ENCODE results near the gene PLEKHO2. TPM values are rescaled to one million over a fixed set of nuclear protein-coding genes. Genes with fewer than 3 reads are reported as not detected.

The PLEKHO2 gene
- total RNA-seq, 1 donor from 2014 or later: 4.3 TPM

DNA sequence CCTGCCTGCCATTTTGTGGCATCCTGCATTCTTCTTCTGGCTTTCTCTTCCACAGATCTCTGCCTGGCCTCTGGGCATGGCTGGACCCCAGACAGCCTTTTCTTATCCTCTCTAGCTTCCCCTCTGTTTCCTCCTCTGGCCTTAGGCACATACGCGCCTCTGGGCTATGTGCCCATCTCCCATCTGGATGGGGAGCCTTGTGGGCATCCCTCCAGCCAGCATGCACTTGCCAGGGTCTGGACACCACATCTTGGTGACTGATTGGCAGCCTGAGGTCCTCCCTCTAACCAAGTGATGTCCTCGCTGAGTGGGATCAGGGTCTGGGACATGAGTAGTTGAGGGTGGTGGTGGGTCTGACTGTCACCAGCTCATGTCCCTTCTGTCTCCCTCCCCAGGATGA lies 12.8 kb downstream of the PLEKHO2 start:
- DNase-seq (ENCODE audit: low spot score): no peak
- no peak for ATAC-seq

DNA sequence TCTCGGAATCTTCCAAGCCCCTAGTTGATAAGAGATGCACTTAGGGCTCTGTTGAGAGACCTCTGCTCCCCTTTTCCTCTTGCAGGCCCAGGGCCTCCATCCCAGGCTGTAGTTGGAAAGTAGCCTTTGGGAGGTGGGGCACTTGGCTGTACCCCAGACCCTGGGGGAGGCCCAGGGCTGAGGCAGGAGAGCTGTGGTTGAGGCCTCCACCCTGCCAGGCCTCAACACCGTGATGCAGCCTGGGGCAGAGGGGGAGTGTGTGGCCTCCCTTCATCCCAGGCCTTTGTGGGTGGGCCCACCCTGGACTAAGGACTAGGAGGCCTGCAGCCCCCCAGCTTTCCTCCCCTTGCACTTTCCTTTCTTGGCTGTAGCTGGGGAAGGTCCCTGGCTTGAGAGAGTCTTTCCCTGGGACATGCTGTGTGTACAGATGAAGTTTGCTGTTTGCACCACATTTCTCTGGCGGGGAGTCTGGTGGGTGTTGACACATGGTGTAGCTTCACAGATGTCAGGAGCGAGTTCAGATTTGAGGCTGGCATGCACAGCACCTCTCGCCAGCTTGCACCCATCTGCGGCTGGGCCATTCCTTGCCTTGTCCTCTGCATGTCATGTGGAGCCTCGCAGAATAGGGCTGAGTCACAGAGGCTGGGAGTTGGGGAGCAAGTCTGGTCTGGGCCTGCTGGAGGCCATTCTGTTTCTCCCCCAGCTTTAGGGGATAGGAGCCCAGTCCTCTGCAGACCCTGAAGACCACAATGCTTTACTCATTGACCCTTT lies 13.7 kb downstream of the PLEKHO2 start:
- DNase-seq (ENCODE audit: low spot score): no peak
- ATAC-seq: no peak

- DNase-seq (ENCODE audit: low spot score) (no peak), ATAC-seq (peak; percentile 37)
These were observed 14.9 kb downstream of the PLEKHO2 start for GRCh38 chr15:64856429-64857145.

- DNase-seq (ENCODE audit: low spot score) (no peak), ATAC-seq (no peak)
These were observed 15.7 kb downstream of the PLEKHO2 start for GRCh38 chr15:64857421-64857820.

- DNase-seq (ENCODE audit: low spot score) (no peak), ATAC-seq (no peak)
These were observed 16.4 kb downstream of the PLEKHO2 start for GRCh38 chr15:64858021-64858575.

GRCh38 chr15:64859226-64859625 lies 17.5 kb downstream of the PLEKHO2 start:
- ATAC-seq: no peak
- DNase-seq (ENCODE audit: low spot score): no peak

GRCh38 chr15:64861331-64861730 lies 19.6 kb downstream of the PLEKHO2 start:
- ATAC-seq (no peak), DNase-seq (ENCODE audit: low spot score) (no peak)

GRCh38 chr15:64861960-64862359 lies 20.2 kb downstream of the PLEKHO2 start:
- ATAC-seq (no peak), DNase-seq (ENCODE audit: low spot score) (no peak)

- no peak for ATAC-seq
- DNase-seq (ENCODE audit: low spot score): no peak
These were observed 20.7 kb downstream of the PLEKHO2 start for GRCh38 chr15:64862408-64862807.

DNA sequence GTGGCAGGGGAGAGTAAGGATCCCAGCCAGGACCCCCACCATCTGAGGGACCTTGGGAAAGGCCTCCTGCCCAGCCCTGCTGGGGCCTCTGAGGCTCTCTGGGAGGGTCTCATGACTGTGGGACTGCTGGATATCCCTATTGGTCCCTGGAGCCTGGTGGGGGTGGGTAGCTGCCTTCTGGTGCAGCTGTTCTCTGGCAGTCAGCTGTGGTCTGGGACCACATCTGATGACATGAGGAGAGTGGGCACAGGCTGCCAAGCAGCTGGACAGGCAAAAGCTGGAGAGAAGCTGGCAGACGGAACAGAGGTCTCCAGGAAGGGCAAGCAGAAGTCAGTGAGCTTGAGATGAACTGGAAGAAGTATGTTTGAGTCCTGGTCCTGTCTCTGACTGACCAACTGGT lies 22.4 kb downstream of the PLEKHO2 start:
- ATAC-seq: no peak
- DNase-seq (ENCODE audit: low spot score): no peak

GRCh38 chr15:64865126-64865997 lies 23.6 kb downstream of the PLEKHO2 start:
- DNase-seq (ENCODE audit: low spot score): no peak

GRCh38 chr15:64865998-64866520 lies 24.3 kb downstream of the PLEKHO2 start:
- peak; percentile 71 for DNase-seq (ENCODE audit: low spot score)
- ATAC-seq: peak; percentile 94

More at GRCh38 chr15:64865126-64865997, 23.6 kb downstream of the PLEKHO2 start:
- no peak for ATAC-seq

DNA sequence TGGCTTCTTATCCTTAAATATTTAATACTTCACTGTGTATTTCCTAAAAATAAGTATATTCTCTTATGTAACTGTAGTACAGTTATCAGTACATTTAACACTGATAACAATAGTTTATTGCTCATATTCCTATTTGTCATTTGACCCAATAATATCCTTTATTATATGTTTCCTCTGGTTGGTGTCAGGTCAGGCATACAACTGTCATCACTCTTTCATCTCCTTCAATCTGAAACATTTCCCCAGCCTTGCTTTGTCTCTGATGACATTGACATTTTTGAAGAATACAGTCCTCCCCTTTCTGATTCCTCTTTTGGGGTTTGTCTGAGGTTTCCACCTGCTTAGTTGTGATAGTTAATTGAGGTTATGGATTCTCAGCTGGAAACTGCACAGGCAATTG lies 27.8 kb downstream of the PLEKHO2 start:
- no peak for DNase-seq (ENCODE audit: low spot score)
- ATAC-seq: no peak

- DNase-seq (ENCODE audit: low spot score) (no peak), ATAC-seq (no peak)
These were observed 28.6 kb downstream of the PLEKHO2 start for GRCh38 chr15:64870353-64870752.

- DNase-seq (ENCODE audit: low spot score): no peak
- ATAC-seq: no peak
These were observed 34.0 kb downstream of the PLEKHO2 start for GRCh38 chr15:64875641-64876223.

DNA sequence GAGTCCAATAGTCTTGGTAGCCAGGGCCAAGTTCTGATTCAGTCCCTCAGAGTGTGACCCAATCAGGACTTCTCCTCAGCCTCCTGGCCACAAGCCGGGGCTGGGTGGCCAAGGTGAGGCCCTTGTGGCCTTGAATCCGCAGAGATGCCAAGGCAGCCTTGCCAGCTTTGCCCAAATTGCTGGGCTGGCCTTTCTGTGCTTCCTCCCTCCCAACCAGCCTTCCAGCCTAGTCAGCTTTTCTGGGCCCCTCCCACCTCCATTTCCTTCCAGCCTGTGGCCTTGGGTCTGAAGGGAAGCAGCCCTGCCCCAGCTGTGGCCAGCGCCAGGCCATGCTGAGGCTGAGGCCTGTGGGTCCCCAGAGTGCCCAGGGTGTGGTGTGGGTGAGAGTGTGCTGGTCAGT lies 35.7 kb downstream of the PLEKHO2 start:
- ATAC-seq (peak; percentile 72), DNase-seq (ENCODE audit: low spot score) (peak; percentile 66)

DNA sequence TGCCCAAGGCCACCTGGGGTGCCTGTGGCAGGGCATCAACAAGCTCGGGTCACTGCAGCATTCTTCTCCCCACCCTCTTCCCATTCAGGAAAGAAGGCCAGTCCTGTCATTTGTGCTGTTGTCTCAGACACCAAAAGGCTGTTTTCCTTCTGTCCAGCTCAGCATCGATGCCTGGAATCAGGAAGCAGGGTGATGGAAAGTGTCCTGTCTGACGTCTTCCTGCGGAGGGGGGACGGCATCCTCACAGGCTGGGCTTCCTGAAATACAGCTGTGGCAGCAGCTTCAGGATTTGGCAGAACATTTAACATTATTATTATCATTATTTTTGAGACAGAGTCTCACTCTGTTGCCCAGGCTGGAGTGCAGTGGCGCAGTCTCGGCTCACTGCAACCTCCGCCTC lies 37.0 kb downstream of the PLEKHO2 start:
- ATAC-seq (peak; percentile 52), DNase-seq (ENCODE audit: low spot score) (no peak)

- ATAC-seq (peak; percentile 33), DNase-seq (ENCODE audit: low spot score) (no peak)
These were observed 41.4 kb downstream of the PLEKHO2 start for GRCh38 chr15:64883100-64883581.

DNA sequence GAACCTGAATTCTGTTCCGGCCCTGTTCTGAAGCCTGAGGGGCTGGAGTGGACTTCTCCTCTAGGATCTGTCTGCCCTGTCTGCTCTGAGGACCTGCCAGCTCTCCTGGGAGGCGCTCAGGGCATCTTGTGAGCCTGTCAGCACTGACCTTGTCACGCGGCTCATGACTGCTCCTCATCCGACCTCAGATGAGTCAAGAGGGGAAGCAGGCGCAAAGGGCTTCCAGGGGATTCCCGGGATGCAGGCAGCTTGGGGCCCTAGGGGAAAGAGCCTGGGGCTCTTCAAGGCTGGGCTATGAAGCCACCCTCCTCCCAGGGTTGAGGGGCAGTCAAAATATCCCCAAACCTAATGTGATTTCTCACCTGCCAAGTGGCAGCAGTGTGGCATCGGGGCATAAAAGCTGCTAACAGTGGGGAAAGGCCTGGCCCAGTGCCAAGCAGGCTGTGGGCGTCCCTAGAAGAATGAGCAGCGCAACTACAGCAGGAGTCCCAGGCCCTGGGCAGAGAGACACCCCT lies 42.3 kb downstream of the PLEKHO2 start:
- ATAC-seq: peak; percentile 61
- DNase-seq (ENCODE audit: low spot score): no peak

GRCh38 chr15:64884679-64885078 lies 43.0 kb downstream of the PLEKHO2 start:
- no peak for ATAC-seq
- no peak for DNase-seq (ENCODE audit: low spot score)
